Ascending aorta (tissue), 2 donors: Measurements from ENCODE around the gene RPA1. TPM values are rescaled to one million over a fixed set of nuclear protein-coding genes. Genes with fewer than 3 reads are reported as not detected.
"Not testable (repeated sequence)": the region's sequence is repeated elsewhere in the genome, so short reads cannot be mapped to it uniquely, and the experiment has no call there.

Source experiments
- DNase-seq, 2 donors: peaks; one replicate each; pipeline ENCODE4 v3.0.0-alpha.2; 2019; ENCODE audit warnings: low spot score in 2 of 2
- H3K27ac ChIP-seq, 2 donors: fragments of 200-600 bp; sonication (generic); one replicate each; pipeline ENCODE4 v1.5.1; 2016 to 2017; ENCODE audit warnings: mild to moderate bottlenecking in 1 of 2
- H3K27me3 ChIP-seq: fragments of 200-600 bp; sonication (generic); one replicate; pipeline ENCODE4 v1.5.1; 2017
- H3K36me3 ChIP-seq, 2 donors: fragments of 200-600 bp; sonication (generic); one replicate each; pipeline ENCODE4 v1.5.1; 2016
- H3K4me1 ChIP-seq, 2 donors: fragments of 200-600 bp; sonication (generic); one replicate each; pipeline ENCODE4 v1.5.1; 2016 to 2017; ENCODE audit warnings: mild to moderate bottlenecking in 1 of 2
- H3K4me3 ChIP-seq, 2 donors: fragments of 200-600 bp; sonication (generic); one replicate each; pipeline ENCODE4 v1.5.1; 2016 to 2017; ENCODE audit warnings: mild to moderate bottlenecking in 1 of 2
- H3K9me3 ChIP-seq, 2 donors: fragments of 200-600 bp; sonication (generic); one replicate each; pipeline ENCODE4 v1.5.1; 2016
- intact Hi-C: fragments of 100-400 bp; cut with DNase I; formaldehyde crosslinking; loops from one replicate; pipeline ENCODE4 v1.15.1; 2023
- total RNA-seq: library from RNA; depleted of rRNA; stranded (reverse); fragments of >200 nt; gene quantifications from one replicate; pipeline ENCODE4 v1.1.0, GENCODE V29; 2016
- TF ChIP-seq, protein P1 (sequence below), 3 experiments: fragments of 200-600 bp in 2 of 3; fragments of 450-650 bp in 1 of 3; sonication (generic) in 2 of 3; IDR thresholded peaks; one replicate each; pipeline ENCODE4 v1.5.1; 2016 to 2019; ENCODE audit warnings: antibody characterized with exemption in 3 of 3, mild to moderate bottlenecking in 1 of 3, moderate library complexity in 1 of 3

Gene RPA1
- total RNA-seq, 1 donor from 2014 or later, result 34.0 TPM

DNA sequence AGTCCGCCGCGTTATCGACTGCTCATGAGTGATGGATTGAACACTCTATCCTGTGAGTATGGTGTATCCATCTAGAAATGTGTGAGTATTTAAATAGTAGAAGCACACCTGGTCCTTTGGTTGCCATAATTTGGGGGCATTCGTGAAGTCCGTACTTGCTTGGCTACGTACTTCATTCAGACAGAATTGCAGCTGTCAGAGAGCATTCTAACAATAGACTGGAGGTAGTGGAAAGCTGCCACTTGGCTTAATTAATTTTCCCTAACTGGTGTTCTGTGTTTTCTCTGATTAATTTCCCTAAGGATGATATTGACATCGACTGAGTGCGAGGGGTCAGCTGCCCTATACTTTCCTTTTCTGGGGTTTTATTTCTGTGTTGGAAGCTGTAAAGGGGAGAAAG is 14.1 kb downstream of the RPA1 start:
- no peak for DNase-seq
- H3K4me3 ChIP-seq, result no peak overlapping the region
- TF ChIP-seq, protein P1, sequence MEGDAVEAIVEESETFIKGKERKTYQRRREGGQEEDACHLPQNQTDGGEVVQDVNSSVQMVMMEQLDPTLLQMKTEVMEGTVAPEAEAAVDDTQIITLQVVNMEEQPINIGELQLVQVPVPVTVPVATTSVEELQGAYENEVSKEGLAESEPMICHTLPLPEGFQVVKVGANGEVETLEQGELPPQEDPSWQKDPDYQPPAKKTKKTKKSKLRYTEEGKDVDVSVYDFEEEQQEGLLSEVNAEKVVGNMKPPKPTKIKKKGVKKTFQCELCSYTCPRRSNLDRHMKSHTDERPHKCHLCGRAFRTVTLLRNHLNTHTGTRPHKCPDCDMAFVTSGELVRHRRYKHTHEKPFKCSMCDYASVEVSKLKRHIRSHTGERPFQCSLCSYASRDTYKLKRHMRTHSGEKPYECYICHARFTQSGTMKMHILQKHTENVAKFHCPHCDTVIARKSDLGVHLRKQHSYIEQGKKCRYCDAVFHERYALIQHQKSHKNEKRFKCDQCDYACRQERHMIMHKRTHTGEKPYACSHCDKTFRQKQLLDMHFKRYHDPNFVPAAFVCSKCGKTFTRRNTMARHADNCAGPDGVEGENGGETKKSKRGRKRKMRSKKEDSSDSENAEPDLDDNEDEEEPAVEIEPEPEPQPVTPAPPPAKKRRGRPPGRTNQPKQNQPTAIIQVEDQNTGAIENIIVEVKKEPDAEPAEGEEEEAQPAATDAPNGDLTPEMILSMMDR (IDR thresholded peaks at IDR 0.05), result no peak
- H3K36me3 ChIP-seq, result peaks cover 37 to 50% of the 10 kb centered on the region in 2 donors
- H3K27me3 ChIP-seq, result no peaks in the 10 kb centered on the region
- H3K27ac ChIP-seq, result no peak overlapping the region
- no peaks in the 10 kb centered on the region for H3K4me1 ChIP-seq
- intact Hi-C loops, result no loop called here
- H3K9me3 ChIP-seq, result no peaks in the 10 kb centered on the region

DNA sequence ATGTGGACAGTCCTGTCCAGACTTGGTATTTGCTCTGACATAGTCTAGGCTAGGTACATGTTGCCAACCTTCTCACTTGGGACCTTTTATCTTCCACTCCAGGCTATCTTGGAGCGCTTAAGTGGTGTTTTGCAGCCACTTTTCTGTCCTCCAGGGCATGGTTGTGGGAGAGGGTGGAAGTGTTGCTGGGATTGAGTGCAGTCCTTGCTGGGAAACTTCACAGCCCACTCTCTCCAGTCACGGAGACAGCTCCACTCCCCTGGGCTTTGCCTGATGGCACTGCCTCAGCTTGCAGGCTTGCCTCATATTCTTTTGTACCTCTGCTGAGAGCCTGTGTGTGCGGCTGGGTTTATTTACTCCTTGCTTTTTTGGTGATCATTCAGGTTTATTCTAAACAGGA is 17.4 kb downstream of the RPA1 start:
- no peak for DNase-seq
- H3K9me3 ChIP-seq, result no peaks in the 10 kb centered on the region
- no peaks in the 10 kb centered on the region for H3K4me1 ChIP-seq
- H3K27ac ChIP-seq, result no peak overlapping the region
- no peak overlapping the region for H3K4me3 ChIP-seq
- TF ChIP-seq, protein P1 (IDR thresholded peaks at IDR 0.05), result no peak
- no peaks in the 10 kb centered on the region for H3K27me3 ChIP-seq
- H3K36me3 ChIP-seq, result peaks cover 47 to 50% of the 10 kb centered on the region in 2 donors
- intact Hi-C loops, result no loop called here

- Histone ChIP-seq H3K27me3 (no peaks in the 10 kb centered on the region), H3K4me3 (no peak overlapping the region), H3K36me3 (peaks cover 28 to 46% of the 10 kb centered on the region in 2 donors), H3K4me1 (no peaks in the 10 kb centered on the region), H3K9me3 (no peaks in the 10 kb centered on the region), H3K27ac (no peak overlapping the region)
- TF ChIP-seq, protein P1 (IDR thresholded peaks at IDR 0.05), result no peak
- DNase-seq, result no peak
- intact Hi-C loops, result no loop called here
These were observed 22.5 kb downstream of the RPA1 start for GRCh38 chr17:1852327-1852726.

DNA sequence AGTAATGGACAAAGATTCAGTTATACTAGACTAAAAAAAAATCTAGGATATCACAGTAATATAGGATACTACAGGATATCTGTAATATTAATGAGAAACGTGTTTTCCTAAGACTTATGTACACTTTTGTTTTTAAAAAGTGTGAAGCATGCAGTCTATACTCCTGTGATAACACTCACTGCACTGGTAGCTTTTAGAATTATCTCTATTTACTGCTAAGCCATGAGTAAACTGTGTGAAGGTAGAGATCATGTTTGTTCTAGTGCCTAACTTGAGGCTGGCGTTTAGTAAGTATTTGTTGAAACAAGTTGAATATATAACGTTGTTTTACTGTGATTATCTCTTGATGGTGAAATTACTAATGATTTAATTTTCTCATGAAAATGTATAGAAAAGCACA is 23.9 kb downstream of the RPA1 start:
- no peak overlapping the region for H3K27ac ChIP-seq
- no peaks in the 10 kb centered on the region for H3K9me3 ChIP-seq
- no peak overlapping the region for H3K4me3 ChIP-seq
- no peak for DNase-seq
- H3K36me3 ChIP-seq, result peaks cover 22 to 45% of the 10 kb centered on the region in 2 donors
- TF ChIP-seq, protein P1 (IDR thresholded peaks at IDR 0.05), result no peak
- no peaks in the 10 kb centered on the region for H3K4me1 ChIP-seq
- intact Hi-C loops, result no loop called here
- no peaks in the 10 kb centered on the region for H3K27me3 ChIP-seq

DNA sequence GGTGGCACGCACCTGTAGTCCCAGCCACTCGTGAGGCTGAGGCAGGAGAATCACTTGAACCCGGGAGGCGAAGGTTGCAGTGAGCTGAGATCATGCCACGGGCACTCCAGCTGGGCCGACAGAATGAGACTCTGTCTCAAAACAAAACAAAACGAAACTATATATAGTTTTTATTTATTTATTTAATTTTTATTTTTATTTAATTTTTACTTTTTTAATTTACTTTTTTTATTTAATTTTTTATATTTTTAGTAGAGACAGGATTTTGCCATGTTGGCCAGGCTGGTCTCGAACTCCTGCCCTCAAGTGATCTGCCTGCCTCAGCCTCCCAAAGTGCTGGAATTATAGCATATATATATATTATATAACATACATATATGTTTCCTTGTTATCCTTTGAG is 26.7 kb downstream of the RPA1 start:
- H3K4me1 ChIP-seq, H3K4me3 ChIP-seq, intact Hi-C loops, H3K27ac ChIP-seq, DNase-seq, H3K27me3 ChIP-seq, H3K9me3 ChIP-seq: not testable (repeated sequence)
- peaks cover 26 to 57% of the 10 kb centered on the region in 2 donors for H3K36me3 ChIP-seq

- no peak for DNase-seq
- intact Hi-C loops, result no loop called here
- Histone ChIP-seq H3K36me3 (peaks cover 11 to 31% of the 10 kb centered on the region in 2 donors), H3K4me3 (no peak overlapping the region), H3K9me3 (no peaks in the 10 kb centered on the region), H3K27me3 (no peaks in the 10 kb centered on the region), H3K4me1 (no peaks in the 10 kb centered on the region), H3K27ac (no peak overlapping the region)
- TF ChIP-seq, protein P1 (IDR thresholded peaks at IDR 0.05), result no peak
These were observed 31.2 kb downstream of the RPA1 start for GRCh38 chr17:1860978-1861377.
